IPS-NIHi11 (cell line): Measurements from ENCODE around the gene NBEAL2.

ENCODE experiments used
- DNase-seq: peaks from one replicate; pipeline ENCODE4 v3.0.0; 2012; ENCODE audit warnings: mixed read lengths, low spot score

The NBEAL2 gene

GRCh38 chr3:46943237-46944187, 36.0 kb upstream of the NBEAL2 start:
- DNase-seq: no peak

GRCh38 chr3:46944191-46944590, 35.3 kb upstream of the NBEAL2 start:
- no peak for DNase-seq

- DNase-seq: no peak
Observed at GRCh38 chr3:46946416-46946815, 33.0 kb upstream of the NBEAL2 start.

- DNase-seq: no peak
Observed at GRCh38 chr3:46946856-46947545, 32.5 kb upstream of the NBEAL2 start.

- no peak for DNase-seq
Observed at GRCh38 chr3:46947546-46947901, 31.9 kb upstream of the NBEAL2 start.

GRCh38 chr3:46947981-46948791, 31.3 kb upstream of the NBEAL2 start:
- DNase-seq: no peak

- DNase-seq: peak; percentile 39
Observed at GRCh38 chr3:46948830-46949671, 30.4 kb upstream of the NBEAL2 start.

GRCh38 chr3:46950177-46950576, 29.3 kb upstream of the NBEAL2 start:
- no peak for DNase-seq

GRCh38 chr3:46950650-46951241, 28.7 kb upstream of the NBEAL2 start:
- DNase-seq: no peak

GRCh38 chr3:46952813-46953212, 26.7 kb upstream of the NBEAL2 start:
- no peak for DNase-seq

- DNase-seq: no peak
Observed at GRCh38 chr3:46953234-46954010, 26.0 kb upstream of the NBEAL2 start.

GRCh38 chr3:46954178-46954577, 25.3 kb upstream of the NBEAL2 start:
- DNase-seq: no peak

GRCh38 chr3:46955157-46955556, 24.3 kb upstream of the NBEAL2 start:
- DNase-seq: no peak

- no peak for DNase-seq
Observed at GRCh38 chr3:46955801-46956259, 23.6 kb upstream of the NBEAL2 start.

- no peak for DNase-seq
Observed at GRCh38 chr3:46957092-46957820, 22.2 kb upstream of the NBEAL2 start.

GRCh38 chr3:46958467-46959160, 20.9 kb upstream of the NBEAL2 start:
- DNase-seq: no peak

GRCh38 chr3:46959161-46959511, 20.3 kb upstream of the NBEAL2 start:
- DNase-seq: no peak

- DNase-seq: peak; percentile 46
Observed at GRCh38 chr3:46960081-46960701, 19.3 kb upstream of the NBEAL2 start.

GRCh38 chr3:46960835-46961234, 18.6 kb upstream of the NBEAL2 start:
- no peak for DNase-seq
